ENCODE measurements around the gene ATF3.

ATF3 gene

DNA sequence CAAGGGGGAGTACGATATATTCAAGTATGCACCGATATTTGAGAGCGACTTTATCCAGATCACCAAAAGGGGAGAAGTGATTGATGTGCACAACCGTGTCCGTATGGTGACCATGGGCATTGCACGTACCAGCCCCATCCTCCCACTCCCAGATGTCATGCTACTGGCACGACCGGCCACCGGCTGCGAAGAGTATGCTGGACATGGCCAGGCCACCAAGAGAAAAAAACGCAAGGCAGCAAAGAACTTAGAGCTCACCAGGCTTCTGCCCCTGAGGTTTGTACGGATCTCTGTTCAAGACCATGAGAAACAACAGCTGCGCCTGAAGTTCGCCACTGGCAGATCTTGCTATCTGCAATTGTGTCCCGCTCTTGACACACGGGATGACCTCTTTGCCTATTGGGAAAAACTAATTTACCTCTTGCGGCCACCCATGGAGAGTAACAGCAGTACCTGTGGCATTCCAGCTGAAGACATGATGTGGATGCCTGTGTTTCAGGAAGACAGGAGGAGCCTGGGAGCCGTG lies 16.5 kb downstream of the ATF3 start:
- Mint-ChIP-seq H3K27me3 (ENCODE audit: low read depth, poor library complexity) (peaks cover 32% of the 10 kb centered on the region), H3K4me1 (peaks cover 4% of the 10 kb centered on the region), H3K9me3 (no peaks in the 10 kb centered on the region), H3K4me3 (no peak overlapping the region), H3K36me3 (ENCODE audit: low read depth) (no peaks in the 10 kb centered on the region), H3K27ac (no peak overlapping the region)
- DNase-seq, result no peak
- no peak for TF ChIP-seq CTCF (IDR thresholded peaks at IDR 0.05)

DNA sequence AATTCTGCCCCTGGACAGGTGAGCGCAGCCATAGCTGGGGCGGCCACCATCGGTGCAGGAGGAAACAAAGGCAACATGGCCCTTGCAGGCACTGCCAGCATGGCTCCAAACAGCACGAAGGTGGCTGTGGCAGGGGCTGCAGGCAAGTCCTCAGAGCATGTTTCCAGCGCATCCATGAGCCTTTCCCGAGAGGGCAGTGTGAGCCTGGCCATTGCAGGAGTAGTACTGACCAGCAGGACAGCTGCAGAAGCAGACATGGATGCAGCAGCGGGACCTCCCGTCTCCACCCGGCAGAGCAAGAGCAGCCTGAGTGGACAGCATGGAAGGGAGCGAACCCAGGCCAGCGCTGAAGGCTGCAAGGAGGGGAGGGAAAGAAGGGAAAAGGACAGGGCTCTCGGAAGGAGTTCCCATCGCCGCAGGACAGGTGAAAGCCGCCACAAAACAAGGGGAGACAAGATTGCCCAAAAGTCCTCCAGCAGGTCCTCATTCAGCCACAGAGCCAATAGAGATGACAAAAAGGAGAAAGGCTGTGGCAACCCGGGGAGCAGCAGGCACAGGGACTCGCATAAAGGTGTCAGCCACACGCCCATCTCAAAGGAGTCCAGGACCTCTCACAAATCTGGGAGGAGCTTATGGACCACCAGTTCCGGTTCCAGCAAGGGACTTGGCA lies 17.4 kb downstream of the ATF3 start:
- H3K4me3 Mint-ChIP-seq, result no peak overlapping the region
- H3K27me3 Mint-ChIP-seq (ENCODE audit: low read depth, poor library complexity), result peaks cover 28% of the 10 kb centered on the region
- H3K9me3 Mint-ChIP-seq, result no peaks in the 10 kb centered on the region
- no peak for DNase-seq
- H3K4me1 Mint-ChIP-seq, result peaks cover 4% of the 10 kb centered on the region
- no peaks in the 10 kb centered on the region for H3K36me3 Mint-ChIP-seq (ENCODE audit: low read depth)
- no peak overlapping the region for H3K27ac Mint-ChIP-seq
- TF ChIP-seq CTCF (IDR thresholded peaks at IDR 0.05), result no peak

GRCh38 chr1:212628046-212628445 lies 19.5 kb downstream of the ATF3 start:
- no peak for TF ChIP-seq CTCF (IDR thresholded peaks at IDR 0.05)
- no peak overlapping the region for H3K27ac Mint-ChIP-seq
- peaks cover 28% of the 10 kb centered on the region for H3K27me3 Mint-ChIP-seq (ENCODE audit: low read depth, poor library complexity)
- H3K4me1 Mint-ChIP-seq, result no peaks in the 10 kb centered on the region
- no peaks in the 10 kb centered on the region for H3K36me3 Mint-ChIP-seq (ENCODE audit: low read depth)
- DNase-seq, result no peak
- H3K4me3 Mint-ChIP-seq, result no peak overlapping the region
- H3K9me3 Mint-ChIP-seq, result no peaks in the 10 kb centered on the region

DNA sequence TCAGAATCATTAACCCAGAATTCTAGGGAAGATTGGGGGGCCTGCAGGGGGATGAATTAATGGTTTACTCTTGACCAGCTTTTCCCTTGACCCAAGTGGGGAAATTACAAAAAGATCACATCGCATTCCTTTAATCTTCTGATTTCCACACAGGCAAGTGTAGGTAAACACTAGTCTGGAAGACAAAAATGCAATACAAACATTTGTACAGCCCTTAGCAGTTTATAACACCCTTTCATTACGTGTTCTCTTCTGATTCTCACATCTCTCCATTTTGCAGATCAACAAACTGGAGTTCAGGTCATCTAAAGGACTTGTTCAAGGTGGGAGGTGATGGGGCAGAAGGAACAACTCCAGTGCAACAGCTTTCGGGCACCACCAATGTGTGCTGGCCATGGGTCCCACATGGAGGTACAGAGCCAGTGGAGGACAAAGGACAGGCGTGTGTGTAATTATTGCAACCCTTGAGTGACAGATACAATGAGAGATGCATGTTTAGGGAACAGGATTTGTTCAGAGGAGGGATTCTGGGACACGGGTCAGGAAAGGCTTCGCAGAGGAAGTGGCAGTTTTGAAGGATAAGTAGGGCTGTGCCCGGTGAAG lies 20.4 kb downstream of the ATF3 start:
- no peak overlapping the region for H3K27ac Mint-ChIP-seq
- peaks cover 28% of the 10 kb centered on the region for H3K27me3 Mint-ChIP-seq (ENCODE audit: low read depth, poor library complexity)
- H3K4me1 Mint-ChIP-seq, result no peaks in the 10 kb centered on the region
- DNase-seq, result no peak
- no peak for TF ChIP-seq CTCF (IDR thresholded peaks at IDR 0.05)
- H3K9me3 Mint-ChIP-seq, result no peaks in the 10 kb centered on the region
- H3K36me3 Mint-ChIP-seq (ENCODE audit: low read depth), result no peaks in the 10 kb centered on the region
- no peak overlapping the region for H3K4me3 Mint-ChIP-seq

DNA sequence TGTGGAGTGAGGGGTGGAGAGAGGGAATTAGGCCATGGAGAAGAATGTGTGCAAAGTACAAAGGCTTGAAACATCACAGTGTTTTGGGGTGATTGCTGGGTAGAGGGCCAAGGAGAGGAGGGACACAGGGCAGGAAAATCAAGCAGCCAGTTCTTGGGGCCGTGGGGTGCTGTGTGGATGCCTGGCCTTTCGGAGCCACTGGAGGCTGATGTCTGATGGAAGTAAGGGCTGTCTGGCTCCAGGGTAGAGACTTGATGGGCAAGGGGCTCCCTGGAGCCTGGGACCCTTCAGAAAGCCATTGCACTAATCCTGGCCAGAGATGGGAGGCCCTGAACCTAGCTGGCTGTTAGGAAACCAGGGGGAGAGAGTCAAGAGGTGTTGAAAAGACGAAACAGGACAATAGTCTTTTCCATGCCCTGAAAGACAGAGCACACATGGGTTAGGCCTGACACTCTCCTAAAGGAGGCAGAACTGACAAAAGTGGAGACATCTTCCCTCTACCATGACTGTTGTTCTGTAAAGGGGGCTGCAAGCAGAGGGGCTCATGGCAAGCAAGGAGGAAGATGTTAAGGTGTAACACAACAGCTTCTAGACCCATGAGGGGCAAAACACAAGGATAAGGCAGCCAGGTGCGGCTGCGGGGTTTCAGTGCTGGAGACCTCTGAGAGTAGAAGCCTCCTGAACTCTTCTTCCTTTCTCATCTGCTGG lies 21.0 kb downstream of the ATF3 start:
- no peak for TF ChIP-seq CTCF (IDR thresholded peaks at IDR 0.05)
- peaks cover 27% of the 10 kb centered on the region for H3K27me3 Mint-ChIP-seq (ENCODE audit: low read depth, poor library complexity)
- H3K4me3 Mint-ChIP-seq, result no peak overlapping the region
- H3K4me1 Mint-ChIP-seq, result no peaks in the 10 kb centered on the region
- DNase-seq, result no peak
- H3K9me3 Mint-ChIP-seq, result peaks cover 5% of the 10 kb centered on the region
- H3K27ac Mint-ChIP-seq, result no peak overlapping the region
- H3K36me3 Mint-ChIP-seq (ENCODE audit: low read depth), result no peaks in the 10 kb centered on the region
